HG03097 (cell line): ENCODE measurements around the gene SNTB2.
A peak's percentile ranks its signal among the peaks of the same experiment; 100 is the strongest.

Source experiments
- ATAC-seq: cut with Tn5 transposase; IDR thresholded peaks from one replicate; pipeline ENCODE4 v1.9.1; 2021; ENCODE audit not compliant: unreplicated experiment, low FRiP score

SNTB2 gene

GRCh38 chr16:69330286-69331109, 143.5 kb downstream of the SNTB2 start, which contains the start of gene PDF:
Gene PDF, minus strand, starts transcription at chr16:69330588. Its CDS starts 18 bp downstream, at chr16:69330570.
- ATAC-seq = peak; percentile 90

- no peak for ATAC-seq
Observed at GRCh38 chr16:69334696-69335095, 147.7 kb downstream of the SNTB2 start.

GRCh38 chr16:69338557-69339288, 151.8 kb downstream of the SNTB2 start:
- no peak for ATAC-seq

GRCh38 chr16:69339289-69340094, 152.5 kb downstream of the SNTB2 start, which contains the start of the genes COG8 and NIP7:
Gene COG8, minus strand, starts transcription at chr16:69339564. Its CDS starts 12 bp downstream, at chr16:69339552.
Gene NIP7, plus strand, starts transcription at chr16:69339772. Its CDS starts 58 bp downstream, at chr16:69339830.
- ATAC-seq = peak; percentile 85

- ATAC-seq = no peak
Observed at GRCh38 chr16:69340095-69340644, 153.2 kb downstream of the SNTB2 start.

GRCh38 chr16:69344171-69344570, 157.2 kb downstream of the SNTB2 start:
- ATAC-seq = no peak

GRCh38 chr16:69345923-69346322, 159.0 kb downstream of the SNTB2 start:
- ATAC-seq = no peak

GRCh38 chr16:69346683-69347082, 159.7 kb downstream of the SNTB2 start:
- no peak for ATAC-seq

GRCh38 chr16:69348222-69348621, 161.3 kb downstream of the SNTB2 start:
- no peak for ATAC-seq

- no peak for ATAC-seq
Observed at GRCh38 chr16:69349536-69349935, 162.6 kb downstream of the SNTB2 start.

- ATAC-seq = no peak
Observed at GRCh38 chr16:69350536-69351133, 163.7 kb downstream of the SNTB2 start.

- no peak for ATAC-seq
Observed at GRCh38 chr16:69351309-69352027, 164.5 kb downstream of the SNTB2 start, which contains the start of gene TMED6. Gene TMED6, minus strand, starts transcription at chr16:69351786. Its CDS starts 33 bp downstream, at chr16:69351753.
